ENCODE results near the gene FGF22.

DNA sequence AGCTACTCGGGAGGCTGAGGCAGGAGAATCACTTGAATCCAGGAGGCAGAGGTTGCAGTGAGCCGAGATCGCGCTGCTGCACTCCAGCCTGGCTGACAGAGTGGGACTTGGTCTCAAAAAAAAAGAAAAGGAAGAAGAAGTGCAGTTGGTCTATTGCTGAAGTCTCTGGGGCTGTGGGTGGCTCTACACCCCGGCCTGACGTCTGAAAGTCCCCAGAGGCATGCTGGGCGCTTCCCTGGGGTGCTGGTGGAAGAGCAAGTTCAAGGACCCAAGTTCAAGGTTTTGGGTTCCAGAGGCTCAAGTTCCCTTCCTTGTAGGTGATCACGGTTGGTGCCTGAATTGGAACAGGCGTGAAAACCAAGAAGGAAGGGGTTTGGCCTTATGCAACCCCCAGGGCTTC, 46.2 kb upstream of the FGF22 start:
- TF ChIP-seq, protein P1, sequence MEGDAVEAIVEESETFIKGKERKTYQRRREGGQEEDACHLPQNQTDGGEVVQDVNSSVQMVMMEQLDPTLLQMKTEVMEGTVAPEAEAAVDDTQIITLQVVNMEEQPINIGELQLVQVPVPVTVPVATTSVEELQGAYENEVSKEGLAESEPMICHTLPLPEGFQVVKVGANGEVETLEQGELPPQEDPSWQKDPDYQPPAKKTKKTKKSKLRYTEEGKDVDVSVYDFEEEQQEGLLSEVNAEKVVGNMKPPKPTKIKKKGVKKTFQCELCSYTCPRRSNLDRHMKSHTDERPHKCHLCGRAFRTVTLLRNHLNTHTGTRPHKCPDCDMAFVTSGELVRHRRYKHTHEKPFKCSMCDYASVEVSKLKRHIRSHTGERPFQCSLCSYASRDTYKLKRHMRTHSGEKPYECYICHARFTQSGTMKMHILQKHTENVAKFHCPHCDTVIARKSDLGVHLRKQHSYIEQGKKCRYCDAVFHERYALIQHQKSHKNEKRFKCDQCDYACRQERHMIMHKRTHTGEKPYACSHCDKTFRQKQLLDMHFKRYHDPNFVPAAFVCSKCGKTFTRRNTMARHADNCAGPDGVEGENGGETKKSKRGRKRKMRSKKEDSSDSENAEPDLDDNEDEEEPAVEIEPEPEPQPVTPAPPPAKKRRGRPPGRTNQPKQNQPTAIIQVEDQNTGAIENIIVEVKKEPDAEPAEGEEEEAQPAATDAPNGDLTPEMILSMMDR (conservative IDR thresholded peaks at IDR 0.05; ENCODE audit: low read depth, low read length) = no peak
- TF ChIP-seq BHLHE40 (IDR thresholded peaks at IDR 0.05; ENCODE audit: low read depth, low read length) = no peak
- no peak for TF ChIP-seq RFX5 (IDR thresholded peaks at IDR 0.05; ENCODE audit: low read depth, low read length)
- no peak for TF ChIP-seq RAD21 (IDR thresholded peaks at IDR 0.05; ENCODE audit: low read length)

Data from IMR-90 (cell line).